Activated T-cell treated with anti-CD3 and anti-CD28 coated beads, Interleukin-2, amount 50 U/mL, for 24 hours (primary cell): ENCODE measurements around the gene SPCS3.
"Not testable (repeated sequence)": the region's sequence is repeated elsewhere in the genome, so short reads cannot be mapped to it uniquely, and the experiment has no call there.

Source experiments
- DNase-seq: peaks from one replicate; pipeline ENCODE4 v3.0.0-alpha.2; 2020
- H3K27ac Mint-ChIP-seq: 2 replicates; pipeline ENCODE4 v1.8.0; 2020; ENCODE audit warnings: mild to moderate bottlenecking, mixed read lengths
- H3K27me3 Mint-ChIP-seq: 2 replicates; pipeline ENCODE4 v1.8.0; 2020; ENCODE audit warnings: mixed read lengths
- H3K36me3 Mint-ChIP-seq: 2 replicates; pipeline ENCODE4 v1.8.0; 2020; ENCODE audit warnings: low read depth, mixed read lengths
- H3K4me1 Mint-ChIP-seq: 2 replicates; pipeline ENCODE4 v1.8.0; 2020; ENCODE audit warnings: low read depth, mixed read lengths
- H3K4me3 Mint-ChIP-seq: 2 replicates; pipeline ENCODE4 v1.8.0; 2020; ENCODE audit warnings: mild to moderate bottlenecking, moderate library complexity, mixed read lengths
- H3K9me3 Mint-ChIP-seq: 2 replicates; pipeline ENCODE4 v1.8.0; 2020; ENCODE audit warnings: mixed read lengths

SPCS3 gene

DNA sequence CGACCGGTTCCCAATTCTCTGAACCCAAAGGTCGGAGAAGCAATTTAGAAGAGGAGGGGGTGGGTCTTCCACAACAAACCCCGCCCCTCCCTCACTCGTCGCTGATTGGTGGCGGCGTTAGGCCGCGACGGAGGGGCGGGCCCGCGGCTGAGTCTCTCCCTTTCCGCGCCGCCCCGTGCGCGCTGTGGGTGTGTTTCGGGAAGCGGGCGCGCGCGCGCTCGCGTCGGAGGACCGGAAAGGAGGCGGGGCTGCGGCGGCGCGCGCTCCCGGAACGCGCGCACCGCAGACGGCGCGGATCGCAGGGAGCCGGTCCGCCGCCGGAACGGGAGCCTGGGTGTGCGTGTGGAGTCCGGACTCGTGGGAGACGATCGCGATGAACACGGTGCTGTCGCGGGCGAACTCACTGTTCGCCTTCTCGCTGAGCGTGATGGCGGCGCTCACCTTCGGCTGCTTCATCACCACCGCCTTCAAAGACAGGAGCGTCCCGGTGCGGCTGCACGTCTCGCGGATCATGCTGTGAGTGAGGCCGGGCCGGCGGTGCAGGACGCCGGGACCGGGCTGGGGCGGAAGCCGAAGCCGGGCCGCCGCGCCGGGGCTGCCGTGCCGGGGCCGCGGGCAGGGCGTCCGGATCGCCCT, at the start of gene SPCS3:
SPCS3 (plus strand) TSS at position 263 of the 636 bp plus-strand sequence; CDS start at position 374, 111 bp downstream.
- Mint-ChIP-seq H3K36me3 (peaks cover 41% of the 10 kb centered on the region), H3K4me1 (peaks cover 44% of the 10 kb centered on the region)

DNA sequence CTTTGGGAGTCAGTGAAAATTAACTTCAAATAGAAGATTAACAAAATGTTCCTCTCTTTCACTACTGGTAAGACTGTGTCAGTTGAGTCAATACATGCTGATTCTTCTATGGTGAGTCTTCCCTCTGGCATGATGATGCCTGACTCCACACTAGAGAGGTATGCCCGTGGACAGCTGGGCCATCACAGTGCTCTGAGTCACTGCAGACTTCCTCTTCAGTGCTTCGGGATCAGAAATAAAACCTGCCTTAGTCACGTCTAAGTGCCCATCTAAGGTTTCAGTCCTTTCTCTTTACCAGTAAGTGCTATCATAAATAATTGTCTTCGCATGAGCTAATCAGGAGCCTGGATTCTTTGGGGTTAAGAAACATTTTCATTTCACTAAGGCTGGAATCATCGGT, 49.1 kb upstream of the SPCS3 start:
- Mint-ChIP-seq H3K4me3 (no peak overlapping the region), H3K9me3 (no peaks in the 10 kb centered on the region), H3K36me3 (no peaks in the 10 kb centered on the region), H3K27ac (no peak overlapping the region), H3K27me3 (peaks cover 15% of the 10 kb centered on the region), H3K4me1 (no peaks in the 10 kb centered on the region)
- DNase-seq, result no peak

More for the DNA sequence above, at the start of gene SPCS3:
- H3K27me3 Mint-ChIP-seq, result no peaks in the 10 kb centered on the region
- DNase-seq, result peak; percentile 95
- no peaks in the 10 kb centered on the region for H3K9me3 Mint-ChIP-seq
- H3K27ac Mint-ChIP-seq, result peak within 1 kb of the TSS; percentile 96
- H3K4me3 Mint-ChIP-seq, result peak within 1 kb of the TSS; percentile 95

DNA sequence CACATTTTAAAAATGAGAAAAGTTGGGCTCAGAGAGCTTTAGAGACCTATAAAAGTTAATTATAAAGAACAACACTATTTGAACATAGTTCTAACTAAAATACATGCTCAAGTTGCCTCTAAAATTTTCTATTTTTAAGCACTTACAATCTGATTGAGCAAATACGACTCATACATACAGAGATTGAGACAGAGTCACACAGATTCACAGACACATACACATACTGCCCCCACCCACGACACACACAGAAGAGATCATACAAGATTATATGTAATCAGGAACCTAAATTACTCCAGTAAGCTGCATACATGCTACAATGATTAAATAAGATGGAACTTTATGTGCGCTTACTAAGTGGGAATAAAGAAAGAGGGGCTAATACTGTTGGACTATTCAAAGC, 48.0 kb upstream of the SPCS3 start:
- Mint-ChIP-seq H3K9me3 (no peaks in the 10 kb centered on the region), H3K4me3 (no peak overlapping the region), H3K4me1 (no peaks in the 10 kb centered on the region), H3K36me3 (no peaks in the 10 kb centered on the region), H3K27ac (no peak overlapping the region), H3K27me3 (peaks cover 24% of the 10 kb centered on the region)
- DNase-seq, result no peak

DNA sequence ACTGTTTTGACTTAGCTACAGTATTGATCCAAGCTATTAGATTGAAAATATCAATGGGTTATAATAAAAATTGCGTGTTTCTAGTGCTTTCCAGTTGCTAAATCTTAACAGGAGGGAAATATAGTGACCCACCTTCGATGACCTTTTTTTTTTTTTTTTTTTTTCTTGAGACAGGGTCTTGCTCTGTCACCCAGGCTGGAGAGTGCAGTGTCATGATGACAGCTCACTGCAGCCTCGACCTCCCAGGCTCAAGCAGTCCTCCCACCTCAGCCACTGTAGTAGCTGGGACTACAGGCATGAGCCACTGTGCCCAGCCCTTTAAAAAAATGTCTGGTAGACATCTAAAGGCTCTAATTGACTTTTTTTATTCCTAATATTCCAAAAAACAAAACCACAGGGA, 47.0 kb upstream of the SPCS3 start:
- no peak for DNase-seq
- Mint-ChIP-seq H3K9me3 (no peaks in the 10 kb centered on the region), H3K36me3 (no peaks in the 10 kb centered on the region)

DNA sequence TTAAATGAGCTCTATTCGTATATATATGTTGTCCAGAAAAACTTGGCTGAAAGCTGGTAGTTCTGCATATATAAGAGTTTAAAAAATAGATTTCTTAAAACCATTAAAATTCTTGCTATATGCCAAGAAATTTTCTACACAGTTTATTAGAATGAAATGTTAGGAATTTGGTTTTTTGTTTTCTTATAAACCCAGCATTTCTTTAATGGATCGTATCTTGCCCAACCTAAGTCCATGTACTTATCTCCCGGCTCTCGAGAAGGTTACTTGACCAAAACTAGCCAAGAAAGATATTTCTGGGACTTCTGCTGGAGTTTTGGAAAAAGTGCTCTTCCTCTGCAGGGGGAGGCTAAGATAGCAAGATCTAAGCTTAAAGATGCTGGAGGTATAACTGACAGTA, 46.0 kb upstream of the SPCS3 start:
- Mint-ChIP-seq H3K27ac (no peak overlapping the region), H3K4me1 (no peaks in the 10 kb centered on the region), H3K9me3 (no peaks in the 10 kb centered on the region), H3K4me3 (no peak overlapping the region), H3K36me3 (no peaks in the 10 kb centered on the region), H3K27me3 (peaks cover 38% of the 10 kb centered on the region)
- DNase-seq, result no peak

More for the DNA sequence above, 47.0 kb upstream of the SPCS3 start:
- Mint-ChIP-seq H3K27ac (no peak overlapping the region), H3K4me3 (no peak overlapping the region), H3K4me1 (no peaks in the 10 kb centered on the region), H3K27me3 (peaks cover 35% of the 10 kb centered on the region)

DNA sequence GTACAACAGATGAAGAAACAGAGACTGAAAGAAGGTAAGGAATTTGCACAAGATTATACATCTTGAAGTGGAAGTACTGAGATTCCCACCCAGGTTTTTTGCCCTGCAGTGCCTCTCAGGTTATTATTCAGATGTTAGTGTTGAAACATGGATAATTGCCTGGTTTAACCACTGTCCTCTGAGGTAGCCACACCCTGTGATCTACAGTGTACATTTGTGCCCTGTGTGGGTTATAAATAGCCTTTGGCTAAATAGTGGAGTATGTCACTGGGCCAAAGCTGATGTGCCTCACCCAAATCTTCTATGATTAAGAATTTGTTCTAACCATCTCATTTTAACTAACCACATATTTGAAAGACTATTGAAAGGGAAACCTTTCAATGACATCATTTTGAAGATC, 45.3 kb upstream of the SPCS3 start:
- Mint-ChIP-seq H3K27me3 (peaks cover 37% of the 10 kb centered on the region), H3K27ac (no peak overlapping the region), H3K36me3 (no peaks in the 10 kb centered on the region), H3K4me1 (no peaks in the 10 kb centered on the region), H3K9me3 (no peaks in the 10 kb centered on the region), H3K4me3 (no peak overlapping the region)
- DNase-seq, result no peak

DNA sequence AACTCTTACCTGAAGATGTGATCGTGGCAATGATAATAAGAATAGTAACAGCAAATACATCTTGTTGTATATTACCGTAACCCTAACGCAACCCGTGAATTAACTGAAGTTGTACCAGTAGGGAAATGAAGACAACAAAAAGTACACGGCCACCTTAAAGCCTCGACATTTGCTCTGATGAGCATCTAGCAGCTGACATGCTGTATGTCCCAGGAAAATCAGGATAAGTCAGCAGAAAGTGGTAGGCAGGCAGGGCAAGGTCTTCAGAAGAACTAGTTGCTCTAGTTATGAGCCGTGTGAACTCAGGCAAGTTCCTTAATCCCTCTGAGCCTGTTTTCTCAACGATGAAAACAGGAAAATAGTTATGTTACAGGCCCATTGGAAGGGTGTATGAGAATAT, 43.1 kb upstream of the SPCS3 start:
- no peaks in the 10 kb centered on the region for H3K4me1 Mint-ChIP-seq
- no peak overlapping the region for H3K4me3 Mint-ChIP-seq

DNA sequence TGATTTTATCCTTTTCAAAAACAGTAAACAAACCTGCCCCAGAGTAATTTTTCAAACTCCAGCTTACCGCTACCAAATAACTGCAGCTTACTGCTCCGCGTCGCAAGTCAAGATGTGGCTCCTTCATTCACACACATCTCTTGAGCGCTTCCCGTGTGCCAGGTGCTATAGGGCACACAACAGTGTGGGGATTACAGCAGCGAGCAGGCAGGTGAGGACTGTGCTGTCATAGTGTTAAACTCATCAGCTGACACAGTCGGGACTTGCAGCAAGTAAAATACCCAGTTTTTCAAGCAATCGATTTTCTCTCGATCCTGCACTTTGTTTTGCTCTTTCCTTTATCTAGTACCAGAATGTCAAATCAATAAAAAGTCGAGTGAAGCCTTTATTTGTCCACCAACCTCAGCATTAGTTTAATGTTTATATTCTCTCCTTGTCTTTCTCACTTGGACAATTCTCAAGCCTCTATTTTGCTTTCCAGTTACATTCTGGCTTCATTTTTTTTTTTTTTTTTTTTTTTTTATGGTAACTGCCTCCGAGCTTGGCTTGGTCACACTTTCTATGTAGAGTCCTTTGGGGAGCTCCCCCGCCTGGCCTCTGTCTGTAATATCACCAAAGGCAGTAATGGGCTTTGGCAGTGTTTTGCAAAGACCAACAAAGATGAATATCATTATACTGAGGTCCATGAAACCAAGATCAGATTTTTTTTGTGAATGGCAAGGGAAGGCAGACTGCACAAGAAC, 42.4 kb upstream of the SPCS3 start:
- H3K27ac Mint-ChIP-seq, result no peak overlapping the region
- peaks cover 38% of the 10 kb centered on the region for H3K27me3 Mint-ChIP-seq
- no peaks in the 10 kb centered on the region for H3K36me3 Mint-ChIP-seq
- no peaks in the 10 kb centered on the region for H3K4me1 Mint-ChIP-seq
- H3K4me3 Mint-ChIP-seq, result no peak overlapping the region
- peak; percentile 42 for DNase-seq
- H3K9me3 Mint-ChIP-seq, result no peaks in the 10 kb centered on the region

More for the DNA sequence above, 43.1 kb upstream of the SPCS3 start:
- no peak for DNase-seq
- Mint-ChIP-seq H3K36me3 (no peaks in the 10 kb centered on the region), H3K9me3 (no peaks in the 10 kb centered on the region), H3K27me3 (peaks cover 42% of the 10 kb centered on the region), H3K27ac (no peak overlapping the region)

DNA sequence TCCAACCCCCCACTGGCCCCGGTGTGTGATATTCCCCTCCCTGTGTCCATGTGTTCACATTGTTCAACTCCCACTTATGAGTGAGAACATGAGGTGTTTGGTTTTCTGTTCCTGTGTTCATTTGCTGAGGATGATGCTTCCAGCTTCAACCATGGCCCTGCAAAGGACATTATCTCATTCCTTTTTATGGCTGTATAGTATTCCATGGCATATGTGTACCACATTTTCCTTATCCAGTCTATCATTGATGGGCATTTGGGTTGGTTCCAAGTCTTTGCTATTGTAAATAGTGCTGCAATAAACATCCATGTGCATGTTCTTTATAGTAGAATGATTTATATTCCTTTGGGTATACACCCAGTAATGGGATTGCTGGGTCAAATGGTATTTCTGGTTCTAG, 40.2 kb upstream of the SPCS3 start:
- H3K36me3 Mint-ChIP-seq, H3K9me3 Mint-ChIP-seq, H3K4me3 Mint-ChIP-seq, H3K27ac Mint-ChIP-seq, DNase-seq, H3K4me1 Mint-ChIP-seq: not testable (repeated sequence)
- H3K27me3 Mint-ChIP-seq, result peaks cover 37% of the 10 kb centered on the region

DNA sequence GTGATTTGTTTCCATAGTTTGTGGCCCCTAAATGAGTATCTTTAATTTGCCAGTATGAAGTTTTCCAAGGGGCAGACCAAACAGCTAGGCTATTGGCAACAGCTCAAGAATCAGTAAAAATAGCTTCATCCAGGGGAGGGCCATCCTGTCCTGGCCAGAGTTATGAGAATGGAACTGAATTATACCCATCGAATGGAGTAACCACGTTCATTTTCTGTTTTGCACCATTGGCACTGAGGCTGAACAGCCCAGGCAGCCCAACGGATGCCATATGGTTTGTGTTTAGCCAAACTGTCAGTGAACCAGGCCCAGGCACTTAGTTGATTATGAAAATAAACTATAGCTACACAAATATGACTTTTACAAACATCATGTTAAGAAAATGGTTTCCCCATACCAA, 33.0 kb upstream of the SPCS3 start:
- Mint-ChIP-seq H3K9me3 (no peaks in the 10 kb centered on the region), H3K27ac (no peak overlapping the region), H3K27me3 (peaks cover 3% of the 10 kb centered on the region), H3K4me1 (no peaks in the 10 kb centered on the region), H3K36me3 (no peaks in the 10 kb centered on the region), H3K4me3 (no peak overlapping the region)
- DNase-seq, result no peak

DNA sequence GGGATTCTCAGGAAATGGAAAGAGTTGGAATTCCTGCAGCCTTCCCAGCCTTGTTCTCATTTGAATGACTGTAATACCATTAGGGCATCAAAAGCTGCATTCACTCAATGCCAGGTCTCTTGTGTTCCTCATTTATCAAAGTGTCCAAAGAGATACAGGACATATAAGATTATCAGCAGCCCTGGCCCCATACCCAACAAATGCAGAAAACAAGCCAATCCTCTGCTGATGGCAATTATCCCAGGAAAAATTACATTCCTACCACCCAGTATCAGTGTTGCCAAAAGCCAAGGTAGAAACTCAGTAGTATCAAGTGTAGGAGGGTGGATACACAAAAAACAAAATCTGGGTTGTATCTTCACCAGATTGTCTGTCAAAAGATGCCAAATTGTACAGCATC, 32.2 kb upstream of the SPCS3 start:
- Mint-ChIP-seq H3K36me3 (no peaks in the 10 kb centered on the region), H3K4me1 (no peaks in the 10 kb centered on the region), H3K4me3 (no peak overlapping the region), H3K9me3 (no peaks in the 10 kb centered on the region), H3K27me3 (peaks cover 1% of the 10 kb centered on the region), H3K27ac (no peak overlapping the region)
- no peak for DNase-seq

DNA sequence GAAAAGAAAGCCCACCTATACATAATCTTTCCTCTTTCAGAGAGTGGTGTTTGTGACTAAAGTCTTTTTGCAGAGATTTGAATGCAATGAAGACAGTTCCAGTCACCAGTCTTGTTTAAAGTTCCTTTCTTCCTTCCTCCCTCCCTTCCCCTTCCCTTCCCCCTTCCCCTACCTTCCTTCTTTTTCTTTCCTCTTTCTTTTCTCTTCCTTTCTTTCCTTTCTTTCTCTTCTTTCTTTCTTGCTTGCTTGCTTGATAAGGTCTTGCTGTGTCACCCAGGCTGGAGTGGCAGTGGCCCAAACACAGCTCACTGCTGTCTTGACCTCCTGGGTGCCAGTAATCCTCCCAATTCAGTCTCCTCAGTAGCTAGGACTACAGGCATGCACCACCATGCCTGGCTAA, 31.7 kb upstream of the SPCS3 start:
- Mint-ChIP-seq H3K9me3 (no peaks in the 10 kb centered on the region), H3K4me3 (no peak overlapping the region), H3K36me3 (no peaks in the 10 kb centered on the region), H3K27me3 (no peaks in the 10 kb centered on the region), H3K4me1 (no peaks in the 10 kb centered on the region), H3K27ac (no peak overlapping the region)
- DNase-seq, result no peak

DNA sequence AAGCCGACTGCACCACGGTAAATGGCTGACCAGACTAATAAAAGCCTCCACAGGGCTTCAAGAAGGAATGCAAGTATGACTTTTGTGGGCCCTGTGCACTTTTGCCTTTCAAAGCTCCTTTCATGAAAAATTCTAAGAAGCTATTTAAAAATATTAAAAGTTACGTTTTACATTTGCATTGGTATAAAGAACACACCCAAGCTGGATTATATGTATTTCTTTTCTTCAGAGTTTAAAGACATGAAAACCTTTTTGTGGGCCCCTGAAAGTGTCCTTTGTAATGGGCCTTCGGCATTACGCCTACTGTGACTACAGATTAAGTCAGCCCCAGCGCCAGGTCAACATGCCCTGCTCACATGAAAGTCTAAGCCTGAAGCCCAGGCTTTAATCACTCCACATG, 30.2 kb upstream of the SPCS3 start:
- no peak for DNase-seq
- Mint-ChIP-seq H3K4me1 (no peaks in the 10 kb centered on the region), H3K27ac (no peak overlapping the region), H3K36me3 (no peaks in the 10 kb centered on the region), H3K9me3 (no peaks in the 10 kb centered on the region), H3K4me3 (no peak overlapping the region), H3K27me3 (no peaks in the 10 kb centered on the region)

DNA sequence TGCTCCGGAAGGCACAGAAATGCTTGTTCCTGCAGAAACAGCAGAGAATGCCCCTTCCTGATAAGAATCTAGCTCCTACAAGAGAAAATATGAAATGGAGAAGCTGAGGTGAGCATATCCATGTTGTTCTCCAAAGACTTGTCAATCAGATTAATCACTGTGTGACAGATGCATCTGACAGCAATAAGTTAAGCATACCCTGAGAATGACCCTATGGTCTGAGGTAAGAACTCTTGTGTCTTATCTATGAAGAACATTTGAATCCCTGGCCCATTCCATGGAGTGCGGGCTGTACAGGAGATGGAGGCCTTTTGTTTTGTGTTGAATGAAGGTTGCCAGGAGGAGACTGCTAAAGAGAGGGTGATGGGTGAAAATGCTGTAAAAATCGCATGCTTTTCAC, 29.2 kb upstream of the SPCS3 start:
- no peak overlapping the region for H3K4me3 Mint-ChIP-seq
- no peak for DNase-seq
- no peaks in the 10 kb centered on the region for H3K4me1 Mint-ChIP-seq
- H3K36me3 Mint-ChIP-seq, result no peaks in the 10 kb centered on the region
- H3K27ac Mint-ChIP-seq, result no peak overlapping the region
- no peaks in the 10 kb centered on the region for H3K27me3 Mint-ChIP-seq
- H3K9me3 Mint-ChIP-seq, result no peaks in the 10 kb centered on the region

DNA sequence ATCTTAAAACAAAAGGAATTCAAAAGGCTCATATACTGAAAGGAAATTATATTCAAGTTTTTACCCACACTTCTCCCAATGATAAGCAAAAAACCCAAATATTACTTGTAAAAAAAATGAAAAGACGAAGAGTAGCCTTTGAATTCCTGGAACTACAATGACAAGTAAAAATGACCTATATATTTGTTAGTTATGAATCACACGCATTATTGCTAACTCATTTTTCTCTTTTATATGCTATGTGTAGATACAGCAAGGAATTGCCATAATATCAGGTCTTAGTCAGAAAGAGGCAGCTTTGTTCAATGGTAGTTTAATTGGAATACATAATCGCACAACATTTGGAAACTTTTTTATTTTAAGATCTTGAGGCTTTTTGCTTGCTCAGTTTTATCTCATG, 28.0 kb upstream of the SPCS3 start:
- no peak for DNase-seq
- Mint-ChIP-seq H3K36me3 (no peaks in the 10 kb centered on the region), H3K27me3 (no peaks in the 10 kb centered on the region), H3K4me3 (no peak overlapping the region), H3K4me1 (no peaks in the 10 kb centered on the region), H3K27ac (no peak overlapping the region), H3K9me3 (no peaks in the 10 kb centered on the region)
